Stimulated activated CD4-positive, alpha-beta T cell treated with anti-CD3 and anti-CD28 coated beads, Interleukin-1b, Interleukin-23, amount 100 ng/mL, for 48 hours (primary cell): Measurements from ENCODE around the gene RPL5.
"Not testable (repeated sequence)": the region's sequence is repeated elsewhere in the genome, so short reads cannot be mapped to it uniquely, and the experiment has no call there.

Experiments
- DNase-seq: peaks from one replicate; pipeline ENCODE4 v3.0.0-alpha.2; 2020

RPL5 gene

DNA sequence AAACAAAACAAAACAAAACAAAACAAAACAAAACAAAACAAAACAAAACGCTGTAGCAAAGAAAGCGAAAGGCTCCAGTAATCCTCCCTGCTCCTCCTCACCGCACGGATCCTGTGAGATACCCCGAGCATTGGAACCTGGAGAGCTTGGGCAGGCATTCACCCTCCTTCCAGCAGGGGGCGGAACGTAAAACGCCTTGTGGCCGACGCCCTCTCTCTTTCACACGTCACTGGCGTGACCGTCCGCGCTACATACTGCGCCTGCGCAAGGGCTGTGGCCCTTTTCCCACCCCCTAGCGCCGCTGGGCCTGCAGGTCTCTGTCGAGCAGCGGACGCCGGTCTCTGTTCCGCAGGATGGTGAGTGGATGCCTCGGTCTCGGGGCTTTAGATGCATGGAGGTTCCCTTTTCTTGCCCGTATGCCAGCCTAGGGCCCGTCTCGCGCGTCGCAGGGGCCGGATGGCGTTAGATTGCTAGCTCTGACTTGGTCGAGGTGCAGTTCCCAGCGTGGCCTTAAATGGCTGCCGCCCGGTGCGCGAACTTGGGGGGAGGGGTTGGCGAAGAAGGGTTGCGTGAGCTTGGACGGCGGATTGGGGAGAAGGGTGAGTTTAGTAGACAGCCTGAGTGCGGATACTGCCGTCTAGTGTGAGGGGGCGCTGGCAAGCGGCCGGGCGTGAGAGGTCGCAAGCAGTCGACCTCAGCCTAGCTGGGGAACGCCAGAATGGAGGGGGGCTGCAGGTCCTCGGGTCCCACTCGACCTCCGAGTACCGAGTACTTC is at the start of gene RPL5:
Gene RPL5 (plus strand): TSS at position 279 of the 775 bp plus-strand sequence. CDS start 75 bp downstream, at position 354.
- DNase-seq: peak; percentile 98

DNA sequence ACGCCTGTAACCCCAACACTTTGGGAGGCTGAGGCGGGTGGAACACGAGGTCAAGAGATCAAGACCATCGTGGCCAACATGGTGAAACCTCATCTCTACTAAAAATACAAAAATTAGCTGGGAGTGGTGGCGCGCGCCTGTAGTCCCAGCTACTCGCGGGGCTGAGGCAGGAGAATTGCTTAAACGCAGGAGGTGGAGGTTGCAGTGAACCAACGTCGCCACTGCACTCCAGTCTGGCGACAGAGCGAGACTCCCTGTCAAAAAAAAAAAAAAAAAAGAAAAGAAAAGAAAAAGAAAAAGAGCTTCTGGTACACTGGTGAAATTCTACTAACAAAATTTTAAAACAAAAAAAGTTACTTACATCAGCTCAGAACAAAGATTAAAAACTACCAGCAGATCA is 48.3 kb upstream of the RPL5 start:
- not testable (repeated sequence) for DNase-seq

DNA sequence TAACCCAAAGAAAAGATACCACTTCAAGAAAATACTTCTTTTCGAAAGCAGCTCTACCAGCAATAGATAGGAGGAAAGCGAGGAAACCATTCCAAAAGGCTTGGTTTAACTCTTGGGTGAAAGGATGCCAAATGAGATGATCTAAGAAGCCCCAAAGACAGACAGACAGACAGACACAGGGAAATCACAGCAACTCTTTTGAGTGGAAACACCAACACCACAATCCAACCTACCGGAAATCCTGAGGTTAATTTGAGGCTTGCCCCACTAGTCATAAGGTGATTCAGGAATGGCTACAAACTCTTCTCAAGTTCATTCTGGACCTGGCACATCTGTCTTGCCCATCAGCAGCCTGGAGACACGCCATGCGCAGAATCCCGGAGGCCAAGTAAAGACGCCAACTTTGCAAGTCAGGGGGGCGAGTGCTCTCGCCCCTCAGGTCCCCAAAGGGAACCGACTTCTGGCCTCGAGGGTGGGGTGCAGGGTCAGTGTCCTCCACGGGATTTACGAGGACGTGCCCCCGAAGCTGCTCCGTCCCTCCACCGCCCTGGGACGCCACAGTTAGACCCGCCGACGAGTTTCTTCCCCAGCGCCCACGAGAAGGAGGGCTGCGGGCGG is 47.7 kb upstream of the RPL5 start:
- DNase-seq: peak; percentile 24

DNA sequence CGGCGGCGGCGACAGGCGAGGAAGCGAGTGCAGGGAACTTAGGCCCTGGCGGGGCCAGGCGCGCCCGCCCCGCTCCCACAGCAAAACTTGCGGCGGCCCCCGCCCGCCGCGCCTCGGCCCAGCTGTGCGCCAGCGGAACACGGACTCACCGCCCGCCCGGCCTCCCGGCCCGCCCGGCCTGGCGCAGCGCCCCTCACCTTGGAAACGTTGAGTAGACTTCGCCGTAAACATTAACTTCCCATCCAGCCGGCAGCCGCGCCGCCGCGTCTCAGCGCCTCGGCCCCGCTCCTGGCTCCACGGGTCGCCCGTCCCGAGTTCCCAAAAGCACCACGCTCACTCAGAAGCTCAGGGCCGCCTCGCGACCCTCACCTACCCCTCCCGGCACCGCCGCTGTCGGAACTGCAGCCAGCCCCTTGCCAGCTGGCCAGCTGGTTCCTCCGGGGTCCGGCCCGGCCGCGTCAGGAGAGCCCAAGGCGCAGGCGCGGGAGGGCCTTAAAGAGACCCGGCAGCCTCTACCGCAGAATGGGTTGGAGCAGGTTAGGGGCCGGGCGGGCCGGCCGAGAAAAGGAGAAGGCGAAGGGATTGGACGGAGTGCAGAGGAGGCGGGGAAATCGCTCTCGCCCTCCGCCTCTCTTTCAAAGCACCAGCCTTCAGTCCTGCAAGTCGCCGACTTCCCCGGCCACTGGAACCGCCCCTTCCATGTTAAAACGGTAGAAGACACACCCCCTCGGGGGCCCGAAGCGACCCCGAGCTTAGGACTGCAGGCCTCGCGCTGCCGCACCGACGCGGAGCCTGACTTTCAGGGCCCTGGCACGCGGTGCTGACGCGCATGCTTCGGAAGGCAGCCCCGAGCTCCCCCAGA is 47.0 kb upstream of the RPL5 start, which contains the start of gene EVI5:
Gene EVI5 (minus strand): TSS at position 470 of the 862 bp plus-strand sequence. CDS start 48,562 bp downstream, outside the sequence.
- peak; percentile 67 for DNase-seq

DNA sequence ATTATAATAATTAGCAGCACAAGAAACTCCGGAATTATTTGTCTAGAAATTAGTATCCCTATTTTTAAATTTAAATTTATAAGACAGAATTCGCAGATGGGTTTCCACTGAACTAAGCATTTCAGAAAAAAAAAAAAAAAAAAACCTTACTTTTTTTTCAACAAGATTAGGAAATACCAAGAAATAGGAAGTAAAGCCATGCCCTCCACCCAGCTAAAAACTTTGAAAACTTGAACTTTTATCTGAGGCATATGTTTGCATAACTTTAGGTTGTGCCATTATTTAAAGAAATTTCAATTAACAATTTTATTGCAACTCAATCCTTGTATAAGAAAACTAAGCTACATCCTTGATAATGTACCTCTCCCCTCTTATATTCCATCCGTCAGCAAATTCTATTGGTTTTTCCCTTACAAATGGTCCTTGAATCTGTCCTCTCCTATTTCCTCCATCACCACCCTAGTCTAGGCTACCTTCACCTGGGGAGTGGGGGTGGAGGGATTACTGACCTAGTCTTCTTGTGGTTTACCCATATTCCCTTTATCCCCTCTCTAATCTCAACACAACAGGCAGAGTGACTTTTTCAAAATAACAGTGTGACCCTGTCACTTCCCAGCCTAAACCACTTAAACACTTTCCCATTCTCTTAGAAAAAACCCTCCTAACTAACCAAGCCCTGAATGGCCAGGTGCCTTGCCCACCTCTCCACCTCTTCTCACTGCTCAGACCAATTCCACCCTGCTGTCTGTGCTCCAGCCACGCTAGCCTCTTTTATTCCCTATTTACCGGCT is 45.5 kb upstream of the RPL5 start:
- DNase-seq: no peak

DNA sequence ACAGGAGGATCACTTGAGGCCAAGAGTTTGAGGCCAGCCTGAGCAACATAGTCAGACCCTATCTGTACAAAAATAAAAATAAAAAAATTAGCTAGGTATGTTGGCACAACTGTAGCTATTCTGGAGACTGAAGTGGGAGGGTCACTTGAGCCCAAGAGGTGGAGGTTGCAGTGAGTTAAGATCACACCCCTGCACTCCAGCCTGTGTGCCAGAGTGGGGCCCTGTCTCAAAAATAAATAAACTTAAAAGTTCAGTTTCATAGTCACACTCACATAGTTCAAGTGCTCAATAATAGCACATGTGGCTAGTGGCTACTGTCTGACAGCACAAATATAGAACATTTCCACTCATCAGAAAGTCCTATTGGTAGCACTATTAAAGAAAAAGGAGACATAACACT is 41.8 kb upstream of the RPL5 start:
- no peak for DNase-seq

DNA sequence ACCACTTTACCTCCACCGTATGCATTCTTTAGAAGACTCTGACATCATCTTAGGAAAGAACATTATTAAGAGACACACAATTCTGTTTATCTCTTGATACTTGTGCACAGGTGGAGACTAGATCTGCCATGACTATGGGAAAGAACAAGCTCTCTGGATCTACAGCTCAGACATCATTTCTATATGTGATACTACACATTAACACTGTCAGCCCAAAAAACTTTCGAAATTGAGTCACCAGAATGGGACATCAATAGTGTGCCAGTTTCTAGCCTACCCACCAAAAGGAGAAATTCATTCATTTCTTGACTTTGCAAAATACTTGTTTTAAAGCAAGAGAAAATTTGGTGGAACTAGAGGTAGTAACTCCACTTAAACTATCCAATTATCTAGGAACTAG is 41.0 kb upstream of the RPL5 start:
- DNase-seq: no peak

DNA sequence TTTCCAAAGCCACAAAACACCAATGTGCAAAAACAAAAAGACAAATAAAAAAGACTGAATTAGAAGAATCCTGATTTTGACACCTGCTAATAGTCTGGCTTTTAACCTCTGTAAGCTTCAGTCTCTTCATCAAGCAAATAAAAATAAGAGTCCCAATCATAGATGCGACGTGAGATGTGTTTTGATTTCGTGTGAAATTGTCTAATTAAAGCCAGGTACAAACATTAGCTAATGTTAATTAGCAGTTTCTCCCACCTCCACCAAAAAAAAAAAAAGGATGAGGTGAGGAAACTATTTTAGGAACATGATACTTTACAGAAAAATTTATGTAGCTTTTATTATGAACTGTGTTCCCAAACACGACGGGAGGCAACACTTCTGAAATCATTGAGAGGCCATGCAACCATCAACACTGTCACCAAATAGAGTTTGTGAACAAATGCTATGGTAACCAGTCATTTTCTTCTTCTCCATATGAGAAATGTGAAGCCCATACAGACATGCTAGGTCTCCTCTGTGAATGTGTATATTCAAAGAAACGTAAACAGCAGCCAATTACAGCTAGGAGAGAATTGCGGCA is 40.3 kb upstream of the RPL5 start:
- DNase-seq: no peak

DNA sequence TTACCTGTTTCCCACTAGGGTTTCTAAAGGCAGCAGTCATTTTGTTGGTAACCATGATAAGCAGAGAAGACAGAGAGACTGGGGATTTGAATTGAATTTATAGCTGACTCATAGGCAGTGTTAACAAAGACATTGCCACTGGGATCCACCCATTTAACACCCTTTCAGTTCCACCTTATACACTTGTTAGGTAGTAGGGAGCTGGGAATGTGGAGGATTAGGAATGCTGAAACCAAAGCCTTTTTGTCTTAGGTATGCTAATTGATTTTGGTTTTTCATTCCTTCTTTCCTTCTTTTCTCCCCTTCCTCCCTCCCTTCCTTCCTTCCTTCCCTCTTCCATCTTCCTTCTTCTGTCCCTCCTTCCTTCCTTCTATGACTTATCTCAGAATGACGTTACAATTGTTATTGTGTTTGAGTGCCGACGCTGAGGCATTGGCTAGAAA is 39.5 kb upstream of the RPL5 start:
- no peak for DNase-seq

DNA sequence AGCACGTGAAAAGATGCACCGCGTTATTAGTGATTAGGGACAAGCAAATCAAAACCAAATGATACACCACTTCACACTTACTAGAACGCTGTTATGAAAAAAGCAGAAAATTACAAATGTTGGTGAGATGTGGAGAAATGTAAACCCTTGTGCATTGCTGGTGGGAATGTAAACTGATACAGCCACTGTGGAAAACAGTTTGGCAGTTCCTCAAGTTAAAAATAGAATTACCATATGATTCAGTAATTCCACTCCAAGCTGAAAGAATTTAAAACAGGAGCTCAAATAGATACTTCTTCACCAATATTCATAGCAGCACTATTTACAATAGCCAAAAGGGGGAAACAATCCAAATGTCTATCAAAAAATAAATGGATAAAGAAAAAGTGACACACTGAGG is 36.7 kb upstream of the RPL5 start:
- DNase-seq: no peak

DNA sequence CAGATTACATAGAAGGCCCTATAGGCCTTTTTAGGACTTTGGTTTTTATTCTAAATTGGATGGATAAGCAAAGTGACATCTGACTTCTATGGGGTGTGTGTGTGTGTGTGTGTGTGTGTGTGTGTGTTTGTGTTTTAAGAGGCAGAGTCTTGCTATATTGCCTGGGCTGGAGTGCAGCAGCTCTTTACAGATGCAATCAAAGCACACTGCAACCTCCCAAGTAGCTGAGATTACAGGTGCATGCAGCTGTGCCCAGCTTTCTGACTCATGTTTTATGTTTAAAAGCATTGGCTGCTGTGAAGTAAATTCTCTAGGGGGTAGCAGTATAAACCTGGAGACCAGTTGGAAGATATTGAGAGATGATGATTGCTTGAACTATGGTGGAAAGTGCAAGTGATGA is 34.5 kb upstream of the RPL5 start:
- no peak for DNase-seq

DNA sequence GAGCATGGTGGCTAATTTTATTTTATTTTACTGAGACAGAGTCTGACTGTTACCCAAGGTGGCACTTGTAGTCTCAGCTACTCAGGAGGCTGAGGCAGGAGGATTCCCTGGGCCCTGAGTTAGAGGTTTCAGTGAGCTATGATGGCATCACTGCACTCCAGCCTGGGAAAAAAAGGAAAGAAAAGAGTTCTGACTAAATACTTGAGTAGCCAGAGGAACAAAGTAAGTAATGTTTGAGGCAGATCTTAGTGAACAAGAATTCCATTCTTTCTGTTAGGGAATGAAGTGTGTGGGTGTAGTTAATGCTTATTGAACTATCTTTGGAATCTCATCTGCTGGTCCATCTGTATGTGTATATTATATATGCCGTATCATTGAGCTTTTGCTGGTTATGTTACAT is 33.9 kb upstream of the RPL5 start:
- no peak for DNase-seq

DNA sequence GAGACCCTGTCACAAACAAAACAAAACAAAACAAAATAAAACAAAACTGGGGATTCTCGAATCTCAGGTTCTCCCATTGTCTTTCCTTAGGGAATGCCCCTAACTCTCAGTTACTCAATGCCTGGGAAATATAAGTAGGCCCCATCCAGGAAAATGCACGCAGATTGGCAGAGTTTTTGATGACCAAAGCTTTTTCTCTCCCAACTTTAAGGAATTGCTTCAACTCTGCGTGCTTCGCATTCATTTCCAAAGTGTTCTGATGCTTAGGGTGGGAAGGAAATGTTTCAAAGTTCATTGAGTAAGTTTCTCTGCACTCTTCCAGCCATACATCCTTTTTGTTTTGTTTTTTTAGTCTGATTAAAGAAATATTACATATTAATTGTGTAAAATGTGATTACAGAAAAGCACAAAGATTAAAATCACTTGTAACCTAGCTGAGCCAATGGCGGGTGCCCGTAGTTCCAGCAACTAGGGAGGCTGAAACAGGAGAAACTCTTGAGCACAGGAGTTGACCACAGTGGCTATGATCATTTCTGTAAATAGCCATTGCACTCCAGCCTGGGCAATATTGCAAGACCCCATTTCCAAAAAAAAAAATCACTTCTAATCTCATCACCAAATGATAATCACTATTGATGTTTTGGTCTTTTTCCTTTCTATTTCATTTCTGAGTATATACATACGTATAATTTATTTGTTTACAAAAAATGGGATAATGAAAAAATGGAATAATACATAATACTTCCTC is 28.5 kb upstream of the RPL5 start:
- DNase-seq: no peak

DNA sequence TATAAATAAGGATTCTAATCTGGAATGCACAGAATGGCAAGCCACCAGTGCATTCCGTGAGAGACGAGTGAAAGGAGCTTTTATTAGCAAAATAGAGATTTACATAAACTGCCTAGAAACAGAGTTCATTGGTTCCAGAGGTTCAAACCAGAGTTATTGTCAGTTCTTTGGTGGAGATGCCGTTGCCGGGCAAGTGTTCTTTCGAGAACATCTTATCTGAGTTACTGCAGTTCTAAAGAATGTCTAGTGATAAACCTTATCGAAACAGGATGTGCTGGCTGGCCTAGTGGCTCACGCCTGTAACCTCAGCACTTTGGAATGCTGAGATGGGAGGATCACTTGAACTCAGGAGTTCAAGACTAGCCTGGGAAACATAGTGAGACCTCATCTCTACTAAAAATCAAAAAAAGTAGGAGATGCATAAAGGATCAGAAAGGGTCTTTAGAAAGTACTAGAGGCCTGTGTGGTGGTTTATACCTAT is 27.1 kb upstream of the RPL5 start:
- DNase-seq: peak; percentile 6

DNA sequence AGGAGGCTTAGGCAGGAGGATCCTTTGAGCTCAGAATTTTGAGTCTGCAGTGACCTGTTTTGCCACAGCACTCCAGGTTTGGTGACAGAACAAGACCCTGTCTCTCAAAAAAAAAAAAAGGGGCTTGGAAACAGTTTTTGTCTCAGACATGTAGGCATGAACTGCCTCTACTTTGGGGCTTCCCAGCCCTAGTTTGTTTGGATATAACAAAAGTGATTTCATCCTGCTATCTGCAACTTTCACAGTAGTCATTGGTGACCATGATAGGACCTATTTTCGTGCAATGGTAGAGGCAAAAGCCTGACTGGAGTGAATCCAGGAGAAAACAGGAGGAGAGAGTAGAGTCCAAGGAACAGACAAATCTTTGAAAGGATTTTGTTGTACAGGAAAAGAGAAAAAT is 26.6 kb upstream of the RPL5 start:
- DNase-seq: no peak

DNA sequence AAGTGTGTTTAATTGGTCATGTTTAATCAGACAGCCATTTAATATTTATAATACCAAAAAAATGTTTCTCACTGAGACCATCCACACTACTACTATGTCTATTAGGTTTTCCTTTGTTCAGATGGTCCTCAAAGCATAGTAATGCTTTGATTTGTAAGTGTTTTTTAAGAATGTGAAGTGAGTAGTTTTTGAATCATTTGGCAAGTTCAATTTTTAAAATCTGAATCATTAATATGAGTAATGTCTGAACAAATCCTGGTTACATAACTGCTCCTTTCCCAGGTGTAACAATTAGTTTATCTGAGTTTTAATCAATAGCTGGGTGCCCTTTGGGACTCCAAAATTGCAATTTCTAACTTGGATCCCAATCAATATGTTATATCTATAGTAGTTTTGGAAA is 23.5 kb upstream of the RPL5 start:
- DNase-seq: no peak

DNA sequence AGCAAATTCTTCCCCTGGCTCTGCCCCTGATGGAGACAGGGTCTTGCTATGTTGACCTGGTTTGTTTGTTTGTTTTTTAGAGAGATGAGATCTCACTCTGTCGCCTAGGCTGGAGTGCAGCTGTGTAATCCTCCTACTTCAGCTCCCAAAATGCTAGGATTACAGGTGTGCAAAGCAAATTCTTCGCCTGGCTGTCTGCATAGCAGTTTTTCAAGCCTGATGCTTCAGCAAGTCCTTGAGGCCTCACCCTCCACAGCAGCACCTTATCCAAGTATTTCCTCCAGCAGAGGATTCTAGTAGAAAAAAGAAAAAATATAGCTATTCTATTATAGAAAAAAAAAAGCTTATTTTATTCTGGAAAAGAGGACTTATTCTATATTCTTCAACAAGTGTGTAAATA is 15.1 kb upstream of the RPL5 start:
- DNase-seq: no peak

DNA sequence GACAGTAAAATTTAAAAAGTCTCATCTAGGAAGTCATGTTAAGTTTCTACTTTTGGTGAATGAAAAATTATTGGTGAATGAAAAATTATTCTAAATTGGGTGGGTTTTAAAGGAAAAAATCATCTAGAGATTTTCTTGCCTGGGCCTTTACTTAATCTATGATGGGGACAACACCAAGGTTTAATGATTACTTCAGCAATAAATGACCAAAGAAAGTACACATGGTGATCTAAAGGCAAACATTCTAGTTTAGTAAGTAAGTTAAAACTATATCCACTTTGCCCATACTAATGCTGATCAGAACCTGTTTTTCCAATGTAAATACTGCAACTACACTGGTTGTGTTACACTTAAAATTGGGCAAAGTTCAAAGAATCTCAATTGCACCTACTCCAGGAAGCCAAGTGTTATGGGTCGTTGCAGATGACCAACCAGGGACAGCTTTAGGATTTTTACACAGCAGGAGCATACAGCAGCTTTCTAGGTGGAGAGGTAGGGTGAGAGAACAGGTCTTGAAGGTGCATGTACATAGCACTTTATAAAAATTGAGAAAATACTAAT is 14.6 kb upstream of the RPL5 start:
- no peak for DNase-seq

DNA sequence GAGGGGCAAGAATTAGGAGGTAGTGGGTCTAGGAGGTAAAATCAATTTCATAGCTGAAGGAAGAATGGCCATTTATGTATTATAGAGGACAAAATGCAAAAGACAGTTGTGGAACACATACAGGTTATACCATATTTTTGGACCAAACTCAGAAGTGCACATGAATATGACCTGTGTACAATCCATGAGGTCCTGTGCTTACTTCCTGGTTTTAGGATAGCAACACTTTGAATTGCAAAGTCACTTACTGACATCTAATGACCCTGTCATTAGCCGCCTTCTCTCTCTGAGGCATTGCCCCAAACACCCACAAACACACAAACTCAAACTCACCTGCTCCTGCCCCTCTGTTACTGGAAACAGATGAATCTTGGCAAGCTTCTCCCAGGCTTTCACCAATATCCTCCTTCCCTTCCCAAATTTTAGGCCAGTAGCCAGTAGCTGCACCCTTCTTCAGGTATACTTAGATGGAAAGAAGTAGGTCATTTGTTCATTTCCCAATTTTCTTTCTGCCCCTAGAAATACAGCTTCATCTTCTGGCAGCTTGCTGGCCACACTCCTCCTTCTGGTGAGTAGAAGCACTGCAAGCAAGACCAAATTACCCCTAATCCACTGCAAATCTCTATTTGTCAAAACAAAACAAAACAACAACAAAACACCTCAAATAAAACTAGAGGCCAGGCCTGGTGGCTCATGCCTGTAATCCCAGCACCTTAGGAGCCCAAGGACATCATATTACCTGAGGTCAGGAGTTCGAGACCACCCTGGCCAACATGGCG is 13.7 kb upstream of the RPL5 start:
- DNase-seq: no peak

DNA sequence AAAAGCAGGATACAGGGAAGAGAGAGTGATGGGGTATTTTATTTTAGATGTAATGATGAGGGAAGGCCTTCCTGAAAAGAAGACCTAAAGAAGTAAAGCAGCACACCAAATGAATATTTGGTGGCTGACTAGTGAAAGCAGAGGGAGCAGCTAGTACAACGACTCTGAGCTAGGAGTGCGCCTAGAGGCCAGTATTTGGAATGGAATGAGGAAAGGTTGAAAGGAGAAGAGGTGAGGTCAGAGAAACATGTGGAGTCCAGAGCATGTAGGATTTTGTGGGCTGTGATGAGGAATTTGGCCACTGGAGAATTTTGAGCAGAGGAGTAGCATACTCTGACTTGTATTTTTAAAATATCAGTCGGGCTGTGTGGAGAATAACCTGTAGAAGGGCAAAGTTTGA is 11.8 kb upstream of the RPL5 start:
- DNase-seq: no peak
